COLO829 (cell line): ENCODE results near the gene PJVK.
"Not testable (repeated sequence)": the region's sequence is repeated elsewhere in the genome, so short reads cannot be mapped to it uniquely, and the experiment has no call there.

ENCODE experiments used
- DNase-seq: peaks from one replicate; pipeline ENCODE4 v3.0.0; 2012; ENCODE audit warnings: low spot score

Gene PJVK, protein sequence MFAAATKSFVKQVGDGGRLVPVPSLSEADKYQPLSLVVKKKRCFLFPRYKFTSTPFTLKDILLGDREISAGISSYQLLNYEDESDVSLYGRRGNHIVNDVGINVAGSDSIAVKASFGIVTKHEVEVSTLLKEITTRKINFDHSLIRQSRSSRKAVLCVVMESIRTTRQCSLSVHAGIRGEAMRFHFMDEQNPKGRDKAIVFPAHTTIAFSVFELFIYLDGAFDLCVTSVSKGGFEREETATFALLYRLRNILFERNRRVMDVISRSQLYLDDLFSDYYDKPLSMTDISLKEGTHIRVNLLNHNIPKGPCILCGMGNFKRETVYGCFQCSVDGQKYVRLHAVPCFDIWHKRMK

DNA sequence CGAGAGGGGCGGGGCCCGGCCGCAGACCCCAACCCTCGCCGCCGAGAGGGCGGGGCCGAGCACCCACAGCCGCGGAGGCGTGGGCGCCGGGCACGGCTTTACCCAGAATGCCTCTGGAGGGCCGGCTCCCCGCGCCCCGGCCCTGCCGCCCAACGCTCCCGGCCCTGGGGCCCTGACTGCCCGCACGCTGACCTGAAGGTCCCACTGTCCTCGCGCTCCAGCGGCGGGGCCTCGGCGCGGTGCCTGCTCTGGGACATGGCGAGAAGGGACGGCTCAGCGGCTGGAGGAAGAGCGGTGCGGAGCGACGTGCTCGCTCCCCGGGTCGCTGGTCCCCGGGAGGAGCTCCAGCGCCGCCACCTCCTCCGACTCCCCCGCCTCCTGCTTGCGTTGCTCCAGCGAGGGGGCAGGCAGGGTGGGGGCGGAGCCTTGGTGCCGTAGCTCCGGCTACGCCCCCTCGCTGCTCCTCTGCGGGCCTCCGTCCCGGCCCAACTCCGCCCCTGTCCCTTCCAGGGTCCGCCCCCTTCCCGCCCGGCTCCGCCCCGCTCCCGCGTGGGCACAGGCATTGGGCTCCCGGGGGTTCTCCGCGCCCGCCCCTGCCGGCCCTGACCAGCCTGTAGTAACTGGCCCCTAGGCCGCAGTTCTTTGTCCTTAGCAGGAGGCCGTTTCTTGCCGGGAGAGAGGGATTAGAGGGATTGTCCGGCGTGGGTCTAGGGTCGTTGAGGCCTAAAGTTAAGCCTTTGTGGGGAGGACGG, at the start of gene PJVK, which contains the start of gene PRKRA:
TSS of gene PJVK (plus strand) at position 605 of the 752 bp plus-strand sequence. CDS start 2,032 bp downstream, outside the sequence.
TSS of gene PRKRA (minus strand) at position 402 of the 752 bp plus-strand sequence. CDS start at position 257, 145 bp downstream.
- DNase-seq = peak; percentile 91

DNA sequence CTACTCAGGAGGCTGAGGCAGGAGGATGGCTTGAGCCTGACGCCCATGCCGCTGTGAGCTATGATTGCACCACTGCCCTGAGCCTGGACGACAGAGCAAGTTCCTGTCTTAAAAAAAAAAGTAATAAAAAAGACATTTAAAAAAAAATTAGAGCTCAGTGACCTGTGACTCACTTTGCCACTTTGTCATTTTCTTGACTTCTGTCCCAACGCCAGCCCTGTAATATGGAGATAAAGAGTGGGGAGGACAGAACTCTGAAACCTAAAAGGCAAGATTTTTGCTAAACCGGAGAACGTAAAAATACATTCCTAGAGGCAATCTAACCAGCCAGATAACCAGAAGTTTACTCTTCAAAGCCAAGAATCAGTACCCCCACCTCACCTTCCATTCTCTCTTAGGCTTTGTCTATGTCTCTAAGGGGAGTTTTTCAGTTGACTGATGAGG, 49.2 kb upstream of the PJVK start:
- DNase-seq = no peak

DNA sequence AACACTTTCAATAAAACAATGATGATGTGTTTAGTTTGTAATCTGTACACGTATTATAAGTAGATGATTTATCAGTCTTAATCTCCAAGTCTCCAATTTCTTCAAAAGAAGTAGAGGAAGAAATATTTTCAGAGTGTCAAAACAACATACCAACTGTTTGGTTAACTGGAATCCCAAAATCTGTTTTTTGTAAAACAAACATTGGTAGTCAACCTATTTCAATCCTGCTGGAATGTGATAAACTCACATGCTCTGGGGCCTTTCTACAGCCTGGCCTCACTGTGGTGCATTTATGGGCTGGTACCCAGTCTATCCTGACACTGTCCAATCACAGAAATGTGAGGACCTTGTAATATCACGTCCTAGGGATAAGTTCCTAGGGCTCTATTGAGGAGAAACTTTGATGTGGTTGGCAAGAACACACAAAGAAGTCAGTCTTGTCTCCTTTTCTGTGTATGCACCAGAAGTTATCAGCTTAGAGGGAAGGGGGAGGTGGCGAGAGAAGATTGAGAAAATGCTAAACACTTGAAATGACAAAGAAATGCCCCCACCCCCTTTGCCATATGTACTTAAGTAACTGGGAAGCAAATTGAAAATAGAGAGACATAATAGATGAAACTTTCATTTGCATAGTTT, 47.4 kb upstream of the PJVK start:
- DNase-seq = no peak

DNA sequence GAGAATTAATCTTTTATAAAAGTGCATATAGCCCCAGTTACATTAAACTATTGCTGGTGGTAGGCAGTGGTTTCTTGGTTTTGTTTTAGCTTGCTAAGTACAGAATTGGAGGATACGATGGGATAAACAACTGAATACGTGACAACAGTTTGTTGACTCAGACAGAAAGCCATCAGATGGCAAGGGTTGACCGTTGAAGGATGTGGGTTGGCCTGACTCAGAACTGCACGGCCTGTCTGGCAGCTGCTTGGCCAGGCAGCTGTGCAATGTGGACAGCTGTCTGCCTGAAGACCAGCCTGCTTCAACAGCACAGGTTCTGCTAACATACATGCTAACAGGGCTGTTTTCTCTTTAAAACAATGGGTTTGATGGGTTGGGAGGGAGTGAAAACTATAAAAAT, 46.8 kb upstream of the PJVK start:
- DNase-seq = no peak

DNA sequence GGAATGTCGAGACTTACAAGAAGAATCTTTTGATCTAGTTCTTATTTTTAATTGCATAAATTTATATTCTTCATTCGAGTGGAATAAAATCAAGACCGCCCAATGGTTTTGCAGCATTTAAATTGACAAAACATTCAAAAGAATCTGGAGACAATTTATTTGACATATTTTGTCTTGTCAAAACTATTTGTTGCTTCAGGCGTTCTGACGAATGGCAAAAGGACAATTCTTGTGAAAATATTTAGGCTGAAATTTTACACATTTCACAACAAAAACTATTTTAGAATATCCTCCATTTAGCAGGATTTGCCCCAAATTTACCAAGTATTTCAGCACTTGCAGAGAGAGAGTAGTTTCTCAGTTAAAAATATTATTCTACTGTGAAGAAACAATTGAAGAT, 41.9 kb upstream of the PJVK start:
- no peak for DNase-seq

DNA sequence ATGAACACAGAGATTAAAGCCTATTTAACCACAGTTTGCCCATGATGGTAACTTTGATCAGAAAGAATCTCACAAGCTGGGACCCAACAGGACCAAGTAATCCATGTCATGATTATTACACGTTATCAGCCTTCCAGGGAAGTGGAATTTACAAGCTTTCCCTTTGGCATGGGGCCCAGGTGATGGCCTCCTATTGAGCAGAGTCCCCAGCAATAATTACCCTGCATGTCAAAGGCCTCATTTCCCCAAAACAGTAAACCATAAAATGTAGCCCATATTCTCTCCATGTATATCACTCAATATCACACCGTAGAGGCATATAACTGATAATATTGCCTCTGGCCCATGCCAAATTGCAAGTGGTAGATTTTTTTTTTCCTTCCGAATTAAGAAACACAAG, 39.1 kb upstream of the PJVK start:
- DNase-seq = no peak

DNA sequence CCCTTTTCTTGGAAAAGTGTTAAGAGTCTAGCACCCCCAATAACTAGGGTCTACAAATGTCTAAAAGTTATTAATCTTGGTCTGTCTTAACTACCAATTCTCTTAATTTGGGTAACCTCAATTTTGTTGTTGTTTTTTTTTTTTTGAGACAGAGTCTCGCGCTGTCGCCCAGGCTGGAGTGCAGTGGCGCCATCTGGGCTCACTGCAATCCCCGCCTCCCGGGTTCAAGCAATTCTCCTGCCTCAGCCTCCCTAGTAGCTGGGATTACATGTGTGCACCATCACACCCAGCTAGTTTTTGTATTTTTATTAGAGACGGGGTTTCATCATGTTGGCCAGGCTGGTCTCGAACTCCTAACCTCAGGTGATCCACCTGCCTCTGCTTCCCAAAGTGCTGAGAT, 38.7 kb upstream of the PJVK start:
- DNase-seq = not testable (repeated sequence)

DNA sequence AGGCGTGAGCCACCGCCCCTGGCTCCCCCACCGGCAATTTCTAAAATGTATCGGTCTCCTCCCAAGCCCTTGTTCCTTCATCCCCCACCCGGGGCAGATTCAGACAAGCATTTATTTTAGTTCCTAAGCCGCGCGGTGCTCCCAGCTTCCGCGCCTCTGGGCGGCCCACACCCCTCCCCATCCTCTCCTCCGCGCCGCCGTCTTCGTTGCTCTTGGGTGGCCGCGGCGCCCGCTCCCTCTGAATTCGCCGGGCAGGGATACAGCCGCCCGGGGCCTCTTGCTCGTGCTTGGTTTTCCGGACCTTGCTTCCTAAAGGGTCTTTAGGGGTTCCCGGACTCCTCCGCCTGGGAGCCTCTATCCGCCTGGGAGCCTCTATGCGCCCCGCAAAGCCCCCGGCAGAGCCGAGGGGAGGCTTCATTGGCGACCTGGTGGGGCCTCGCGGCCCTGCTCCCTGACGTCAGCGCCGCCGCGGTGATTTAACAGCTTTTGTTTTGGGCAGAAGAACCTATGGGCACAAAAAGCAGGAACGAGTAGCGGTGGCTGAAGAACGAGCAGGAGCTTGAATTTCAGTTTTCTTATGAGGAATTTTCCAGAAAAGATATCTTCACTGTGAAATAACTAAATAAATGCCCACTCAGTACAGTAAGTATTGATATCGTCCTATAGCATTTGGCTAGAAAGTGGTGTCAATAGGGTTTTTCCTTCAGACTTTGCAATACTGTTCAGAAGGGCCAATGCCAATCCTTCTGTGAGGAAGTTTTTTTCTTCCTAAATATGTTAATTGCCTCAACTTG, 37.5 kb upstream of the PJVK start:
- peak; percentile 12 for DNase-seq

DNA sequence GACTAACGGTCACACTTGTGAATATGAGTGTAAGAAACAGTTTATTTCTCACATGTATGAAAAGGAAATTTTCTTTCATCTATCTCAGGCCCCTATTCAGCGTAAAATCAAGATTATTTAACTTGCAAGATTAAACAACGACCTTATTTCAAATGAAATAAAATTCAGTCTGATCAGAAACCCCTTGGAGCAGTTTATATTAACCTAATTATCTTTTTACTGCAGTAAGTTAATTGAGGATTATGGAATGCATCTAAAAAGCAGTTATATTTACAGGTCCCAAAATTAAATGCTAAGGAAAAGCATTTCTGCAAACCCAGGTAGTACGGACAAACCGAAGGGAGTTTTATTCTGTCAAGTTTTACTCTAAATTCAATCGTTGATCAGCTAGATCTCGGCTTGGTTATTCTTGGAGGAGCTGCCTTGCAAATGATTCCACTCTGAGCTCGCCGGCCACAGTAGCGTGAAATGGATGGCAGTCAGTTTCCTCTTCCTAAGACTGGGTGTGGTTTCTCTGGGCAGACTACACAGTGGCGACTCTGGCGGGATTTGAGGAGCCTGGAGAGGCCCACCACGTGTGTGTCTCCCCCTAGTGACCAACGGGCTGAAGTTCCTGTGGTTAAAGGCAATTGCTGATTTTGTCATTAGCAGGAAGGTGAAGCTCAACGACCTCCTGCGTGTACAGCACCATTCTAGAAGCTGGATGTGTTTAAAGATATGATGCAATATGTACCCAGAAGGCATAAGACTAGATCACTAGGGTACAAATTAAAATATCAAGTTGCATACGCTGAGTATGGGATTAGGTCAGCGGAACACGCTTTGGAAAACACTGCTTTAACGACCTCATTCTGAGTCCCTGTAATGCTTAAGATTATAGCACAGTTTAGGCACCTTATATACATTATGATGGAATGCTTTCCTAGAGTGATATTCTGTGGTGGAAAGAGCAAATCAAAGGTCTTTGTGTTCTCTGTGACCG, 36.6 kb upstream of the PJVK start:
- peak; percentile 84 for DNase-seq

DNA sequence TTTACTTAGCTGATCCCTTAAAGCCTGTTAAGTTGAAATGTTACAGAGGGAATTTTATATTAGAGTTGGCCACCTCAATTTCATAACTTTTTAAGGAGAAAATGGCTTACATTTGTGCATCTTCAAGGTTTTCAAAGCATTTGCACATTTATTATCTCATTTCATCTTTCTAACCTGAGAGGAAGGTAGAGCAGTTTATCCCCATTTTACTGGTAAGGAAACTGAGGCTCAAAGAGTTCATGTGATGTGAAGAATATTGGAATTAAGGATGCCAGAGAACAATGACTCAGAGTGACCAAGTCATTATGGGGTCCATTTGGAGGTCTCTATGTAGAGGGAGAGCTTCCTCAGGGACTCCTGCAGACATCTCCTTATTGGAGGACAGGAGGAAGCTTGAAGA, 35.2 kb upstream of the PJVK start:
- no peak for DNase-seq

DNA sequence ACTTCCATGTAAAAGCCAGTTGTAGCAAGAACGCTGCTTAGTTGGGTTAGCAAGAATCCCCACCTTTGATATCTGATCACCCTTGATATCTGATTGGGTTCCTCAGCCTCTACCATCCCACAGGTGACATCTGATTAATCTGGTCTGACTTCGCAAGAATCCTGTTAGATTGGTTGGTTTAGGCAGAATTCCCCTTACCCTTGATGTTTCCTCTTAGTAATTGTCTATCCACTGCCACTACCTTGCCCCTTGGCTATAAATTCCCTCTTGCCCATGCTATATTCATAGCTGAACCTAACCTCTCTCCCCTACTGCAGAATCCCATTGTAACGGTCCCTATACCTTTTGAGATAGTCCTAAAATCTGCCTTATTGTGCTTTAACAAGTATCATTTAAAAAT, 33.3 kb upstream of the PJVK start:
- DNase-seq = no peak

DNA sequence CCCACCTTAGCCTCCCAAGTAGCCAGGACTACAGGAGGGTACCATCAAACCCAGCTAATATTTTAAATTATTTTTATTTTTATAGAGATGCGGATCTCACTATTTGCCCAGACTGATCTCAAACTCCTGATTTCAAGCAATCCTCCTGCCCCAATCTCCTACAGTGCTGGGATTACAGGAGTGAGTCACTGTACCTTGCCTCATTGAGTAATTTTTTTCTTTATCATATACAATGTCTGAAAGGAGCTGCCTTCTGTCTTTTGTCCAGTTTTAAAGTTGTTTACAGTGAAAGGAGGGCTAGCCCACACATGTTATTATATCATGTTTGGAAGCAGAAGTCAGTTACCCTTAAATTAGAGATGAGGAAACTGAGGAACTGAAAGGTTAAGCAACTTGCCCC, 32.8 kb upstream of the PJVK start:
- no peak for DNase-seq

DNA sequence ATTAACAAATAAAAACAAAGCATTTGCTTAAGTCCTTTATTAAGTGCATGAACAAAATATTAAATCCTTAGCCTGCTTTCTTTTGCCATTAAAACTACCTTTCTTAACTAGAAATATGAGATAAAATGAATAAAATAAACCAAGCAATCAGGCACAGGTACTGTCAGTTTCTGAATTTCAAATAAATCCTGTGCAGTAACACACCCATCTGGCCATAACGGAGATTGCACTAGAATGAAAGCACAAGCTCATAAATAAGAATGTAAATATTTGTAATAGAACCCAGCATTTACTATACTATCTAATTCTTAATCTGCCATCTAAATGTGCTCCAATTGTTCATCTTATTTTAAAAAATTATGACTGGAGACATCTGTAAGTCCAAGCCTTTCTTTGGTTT, 32.1 kb upstream of the PJVK start:
- DNase-seq = no peak

DNA sequence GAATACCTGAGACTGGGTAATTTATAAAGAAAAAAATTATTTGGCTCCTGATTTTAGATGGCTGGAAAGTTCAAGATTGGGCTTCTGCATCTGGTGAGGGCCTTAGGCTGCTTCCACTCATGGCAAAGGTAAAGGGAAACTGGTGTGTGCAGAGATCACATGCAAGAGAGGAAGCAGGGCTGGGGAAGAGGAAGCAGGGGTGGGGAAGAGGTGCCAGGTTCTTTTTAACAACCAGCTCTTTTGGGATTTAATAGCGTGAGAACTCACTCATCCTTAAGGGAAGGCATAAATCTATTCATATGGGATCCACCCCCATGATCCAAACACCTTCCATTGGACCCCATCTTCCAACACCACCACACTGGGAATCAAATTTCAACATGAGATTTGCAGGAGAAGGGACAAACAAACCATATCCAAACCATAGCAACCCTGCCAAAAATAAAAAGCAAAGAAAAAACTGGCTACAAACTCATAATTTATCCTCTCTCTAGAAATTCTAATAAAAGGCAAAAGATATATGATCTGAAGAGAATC, 30.6 kb upstream of the PJVK start:
- DNase-seq = no peak

DNA sequence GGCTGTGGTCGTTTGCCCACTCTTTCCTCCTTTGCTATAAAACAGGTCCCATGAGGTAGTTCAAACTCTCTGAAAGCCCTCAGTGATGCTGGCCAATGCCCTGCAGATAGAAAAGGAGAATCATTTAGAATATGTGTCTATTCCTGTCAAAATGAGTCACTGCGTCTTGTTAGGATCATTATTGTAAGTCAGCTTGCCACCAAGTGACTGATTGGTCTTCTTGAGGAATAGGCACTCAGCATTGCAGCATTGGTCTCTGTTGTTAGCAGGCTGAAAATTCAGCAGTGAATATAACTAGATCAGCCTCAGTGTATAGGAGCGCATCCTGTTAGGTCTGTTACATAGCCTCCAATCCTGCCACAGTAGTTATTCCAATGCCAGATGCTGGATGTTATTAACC, 29.1 kb upstream of the PJVK start:
- no peak for DNase-seq

DNA sequence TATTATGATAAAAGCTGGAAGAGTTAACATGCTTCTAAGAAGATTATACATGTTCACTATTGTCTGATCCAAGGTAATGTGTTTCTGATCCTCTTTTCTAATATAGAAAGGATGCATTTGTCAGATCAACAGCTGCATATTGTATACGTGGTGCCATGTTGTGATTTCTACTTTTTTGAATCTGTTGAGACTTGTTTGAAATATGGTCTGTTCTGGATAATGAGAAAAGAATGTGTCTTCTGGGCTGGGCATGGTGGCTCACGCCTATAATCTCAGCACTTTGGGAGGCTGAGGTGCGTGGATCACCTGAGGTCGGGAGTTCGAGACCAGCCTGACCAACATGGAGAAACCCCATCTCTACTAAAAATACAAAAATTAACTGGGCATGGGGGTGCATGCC, 27.4 kb upstream of the PJVK start:
- DNase-seq = not testable (repeated sequence)

DNA sequence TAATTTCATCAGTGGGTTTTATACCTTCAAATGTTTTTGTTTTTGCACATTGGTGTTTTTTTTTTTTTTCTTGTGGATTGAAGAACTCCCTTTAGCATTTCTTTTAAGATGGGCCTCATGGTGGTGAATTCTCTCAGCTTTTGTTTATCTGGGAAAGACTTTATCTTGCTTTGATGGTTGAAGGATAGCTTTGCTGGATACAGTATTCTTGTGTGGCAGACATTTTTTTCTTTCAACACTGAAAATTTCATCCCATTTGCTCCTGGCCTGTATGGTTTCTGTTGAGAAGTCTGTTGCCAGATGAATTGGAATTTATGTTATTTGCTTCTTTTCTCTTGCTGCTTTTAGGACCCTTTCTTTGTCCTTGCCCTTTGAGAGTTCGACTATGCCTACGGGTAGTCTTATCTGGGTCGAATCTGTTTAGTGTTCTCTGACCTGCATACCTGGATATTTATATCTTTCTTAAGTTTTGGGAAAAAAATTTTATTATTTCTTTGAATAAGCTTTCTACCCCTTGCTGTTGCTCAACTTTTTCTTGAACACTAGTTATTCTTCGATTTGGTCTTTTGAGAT, 25.8 kb upstream of the PJVK start:
- no peak for DNase-seq

DNA sequence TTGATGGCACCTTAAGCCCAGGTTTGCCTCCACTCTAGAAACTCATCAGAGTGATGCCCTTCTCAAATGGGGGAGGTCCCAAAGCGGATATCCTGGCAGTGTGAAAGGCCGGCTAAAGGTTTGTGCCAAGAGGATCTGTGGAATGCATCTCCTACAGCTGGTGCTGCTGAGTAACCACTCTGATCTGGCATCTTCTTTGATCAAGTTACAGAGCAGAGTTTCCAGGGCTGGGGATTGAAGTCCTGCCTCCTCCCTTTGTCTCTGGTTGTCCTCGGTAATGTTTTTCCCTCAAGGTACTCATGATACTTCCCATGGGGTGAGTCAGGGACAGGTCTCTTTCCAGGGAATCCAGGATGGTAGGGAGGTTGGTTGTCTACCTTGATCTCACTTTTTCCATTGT, 24.8 kb upstream of the PJVK start:
- DNase-seq = no peak

DNA sequence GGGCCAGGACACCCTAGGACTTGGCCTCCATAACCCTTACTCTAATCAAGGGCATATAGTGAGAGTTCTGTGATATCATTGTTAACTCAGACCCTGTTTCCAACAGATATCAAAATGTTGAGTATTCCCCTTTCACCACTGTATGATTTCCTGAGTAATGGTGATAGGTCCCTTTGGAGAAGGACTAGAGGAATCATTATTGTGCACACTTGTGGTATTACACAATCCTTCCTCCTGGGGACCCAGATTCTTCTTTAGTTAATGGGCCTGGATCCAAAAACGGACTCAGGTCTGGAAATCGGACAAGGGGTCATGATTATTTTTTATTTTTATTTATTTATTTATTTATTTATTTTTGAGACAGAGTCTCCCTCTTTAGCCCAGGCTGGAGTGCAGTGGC, 23.7 kb upstream of the PJVK start:
- no peak for DNase-seq

DNA sequence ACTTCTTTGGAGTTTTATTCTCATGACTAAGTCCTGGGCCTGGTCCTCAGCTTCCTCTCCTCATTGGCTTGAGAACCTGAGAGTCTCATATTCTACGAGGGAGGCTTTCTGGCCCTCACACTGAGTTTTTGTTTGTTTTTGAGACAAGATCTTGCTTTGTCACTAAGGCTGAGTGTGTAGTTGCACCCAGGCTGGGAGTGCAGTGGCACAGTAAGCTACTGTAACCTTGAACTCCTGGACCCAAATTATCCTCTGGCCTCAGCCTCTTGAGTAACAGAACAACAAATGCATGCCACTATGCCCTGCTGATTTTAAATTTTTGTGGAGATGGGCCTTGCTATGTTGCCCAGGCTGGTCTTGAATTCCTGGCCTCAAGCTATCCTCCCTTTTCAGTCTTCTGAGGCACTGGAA, 22.8 kb upstream of the PJVK start:
- no peak for DNase-seq
